ENCODE results near the gene ARHGEF26.
A peak's percentile ranks its signal among the peaks of the same experiment; 100 is the strongest.

The ARHGEF26 gene

GRCh38 chr3:154273381-154273780 is 152.2 kb downstream of the ARHGEF26 start:
- DNase-seq: no peak

DNA sequence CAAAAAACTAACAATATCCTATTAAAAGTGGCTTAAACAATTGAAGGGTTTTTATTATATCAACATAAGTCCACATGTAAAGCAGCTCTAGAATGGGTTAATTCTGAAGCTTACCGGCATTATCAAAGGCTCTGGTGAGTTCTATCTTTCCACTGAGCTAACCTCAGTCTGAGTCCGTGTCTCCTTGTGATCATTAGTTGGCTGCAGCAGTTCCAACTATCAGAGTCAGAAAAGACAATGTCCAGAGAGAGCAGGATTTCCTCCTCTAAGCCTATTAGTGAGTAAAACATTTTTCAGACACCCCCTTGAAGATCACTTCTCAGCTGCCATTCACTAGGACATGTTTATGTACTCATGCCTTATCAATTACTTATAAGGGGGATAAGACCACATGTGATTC is 153.2 kb downstream of the ARHGEF26 start:
- DNase-seq: no peak

- DNase-seq: peak; percentile 51
Measured at GRCh38 chr3:154275292-154275691, 154.1 kb downstream of the ARHGEF26 start.

GRCh38 chr3:154275965-154276364 is 154.8 kb downstream of the ARHGEF26 start:
- DNase-seq: peak; percentile 27

- no peak for DNase-seq
Measured at GRCh38 chr3:154280161-154280560, 159.0 kb downstream of the ARHGEF26 start.

DNA sequence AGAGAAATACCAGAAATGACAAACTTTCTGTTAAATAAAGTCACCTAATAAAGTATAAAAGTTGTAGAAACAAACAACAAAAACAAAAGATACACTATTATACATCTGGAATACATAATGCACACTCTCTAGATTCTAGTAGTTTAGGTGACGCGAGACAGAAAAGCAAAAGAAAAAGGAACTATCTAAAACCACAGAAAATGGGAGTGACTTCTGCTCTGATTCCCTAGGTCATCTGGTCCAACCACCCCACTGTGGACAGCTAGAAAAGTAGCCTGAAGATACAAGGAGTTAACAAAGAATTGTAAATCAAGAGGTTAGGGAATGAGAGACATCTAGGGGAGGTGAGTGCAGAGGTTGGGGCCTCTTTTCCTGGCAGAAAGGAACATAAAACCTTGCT is 164.0 kb downstream of the ARHGEF26 start:
- no peak for DNase-seq

- no peak for DNase-seq
Measured at GRCh38 chr3:154290187-154290586, 169.0 kb downstream of the ARHGEF26 start.

GRCh38 chr3:154294016-154294415 is 172.8 kb downstream of the ARHGEF26 start:
- DNase-seq: no peak

- DNase-seq: no peak
Measured at GRCh38 chr3:154301561-154301960, 180.4 kb downstream of the ARHGEF26 start.

GRCh38 chr3:154304116-154304786 is 183.1 kb downstream of the ARHGEF26 start:
- DNase-seq: no peak

- DNase-seq: no peak
Measured at GRCh38 chr3:154304936-154305335, 183.7 kb downstream of the ARHGEF26 start.

DNA sequence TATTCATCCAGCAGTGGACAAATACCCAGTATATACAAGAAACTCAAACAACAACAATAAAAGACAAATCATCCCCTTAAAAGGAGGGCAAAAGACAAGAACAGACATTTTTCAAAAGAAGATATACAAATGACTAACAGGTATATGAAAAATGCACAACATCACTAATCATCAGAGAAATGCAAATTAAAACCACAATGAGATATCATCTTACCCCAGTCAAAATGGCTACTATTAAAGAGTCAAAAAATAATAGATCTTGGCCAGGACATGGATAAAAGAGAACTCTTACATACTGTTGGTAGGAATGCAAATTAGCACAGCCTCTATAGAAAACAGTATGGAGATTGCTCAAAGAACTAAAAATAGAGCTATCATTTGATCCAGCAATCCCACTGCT is 186.2 kb downstream of the ARHGEF26 start:
- no peak for DNase-seq

Measured in hematopoietic multipotent progenitor cell treated with erythropoietin and hydrocortisone succinate and interleukin-3 and kit ligand, for 8 days (in vitro differentiated cells).